ENCODE results near the gene MORC3. TPM values are rescaled to one million over a fixed set of nuclear protein-coding genes. Genes with fewer than 3 reads are reported as not detected.
"Not testable (repeated sequence)": the region's sequence is repeated elsewhere in the genome, so short reads cannot be mapped to it uniquely, and the experiment has no call there.

Gene MORC3
- polyA plus RNA-seq, 1 donor (not counting 4 experiments of a cell fraction or from before 2014, with no cell fraction given), result 38.1 TPM

- TF ChIP-seq EZH2 (IDR thresholded peaks at IDR 0.05; ENCODE audit: low read length) (no peak), CTCF (optimal IDR thresholded peaks at IDR 0.05 in 1 of 3, IDR thresholded peaks at IDR 0.05 in 1 of 3, conservative IDR thresholded peaks at IDR 0.05 in 1 of 3; ENCODE audit: extremely low read depth in 1 of 3, insufficient read depth in 2 of 3, low read length in 3 of 3) (no peak)
- no peak overlapping the region for H2AFZ ChIP-seq (ENCODE audit: control insufficient read depth, low read length)
- no peak for DNase-seq (ENCODE audit: low read depth, low spot score)
- H3K4me1 ChIP-seq (ENCODE audit: control insufficient read depth, extremely low read depth, insufficient read depth, low read length), result peaks cover 10% of the 10 kb centered on the region
- no peak overlapping the region for H3K4me2 ChIP-seq (ENCODE audit: control insufficient read depth, extremely low read depth, insufficient read depth, low read depth, low read length)
- no peaks in the 10 kb centered on the region for H3K27me3 ChIP-seq (ENCODE audit: control insufficient read depth, extremely low read depth, insufficient read depth, low read length)
- no peak overlapping the region for H3K27ac ChIP-seq (ENCODE audit: control insufficient read depth, insufficient read depth, low read length)
- dilution Hi-C loops (cut with MboI; ENCODE audit: extremely low pct_ligation_motif_present, low sequenced_read_pairs), result no loop called here
- H3K9me1 ChIP-seq (ENCODE audit: control insufficient read depth, extremely low read depth, insufficient read depth, low read length), result no peaks in the 10 kb centered on the region
- no peaks in the 10 kb centered on the region for H3K79me2 ChIP-seq (ENCODE audit: control insufficient read depth, insufficient read depth, low read length)
- FAIRE-seq, result no peak
- no peak overlapping the region for H3K9ac ChIP-seq (ENCODE audit: control insufficient read depth, extremely low read depth, insufficient read depth, low read length)
- no peaks in the 10 kb centered on the region for H4K20me1 ChIP-seq (ENCODE audit: control insufficient read depth, extremely low read depth, insufficient read depth, low read length)
- H3K9me3 ChIP-seq (ENCODE audit: control insufficient read depth, low read depth, low read length), result no peaks in the 10 kb centered on the region
- no peaks in the 10 kb centered on the region for H3K36me3 ChIP-seq (ENCODE audit: control insufficient read depth in 2 of 2, extremely low read depth in 1 of 2, insufficient read depth in 2 of 2, low read length in 2 of 2)
- H3K4me3 ChIP-seq (ENCODE audit: control insufficient read depth in 2 of 3, extremely low read depth in 1 of 3, insufficient read depth in 2 of 3, low read depth in 1 of 3, low read length in 3 of 3), result no peak overlapping the region
These were observed 13.0 kb upstream of the MORC3 start for GRCh38 chr21:36306872-36307534.

DNA sequence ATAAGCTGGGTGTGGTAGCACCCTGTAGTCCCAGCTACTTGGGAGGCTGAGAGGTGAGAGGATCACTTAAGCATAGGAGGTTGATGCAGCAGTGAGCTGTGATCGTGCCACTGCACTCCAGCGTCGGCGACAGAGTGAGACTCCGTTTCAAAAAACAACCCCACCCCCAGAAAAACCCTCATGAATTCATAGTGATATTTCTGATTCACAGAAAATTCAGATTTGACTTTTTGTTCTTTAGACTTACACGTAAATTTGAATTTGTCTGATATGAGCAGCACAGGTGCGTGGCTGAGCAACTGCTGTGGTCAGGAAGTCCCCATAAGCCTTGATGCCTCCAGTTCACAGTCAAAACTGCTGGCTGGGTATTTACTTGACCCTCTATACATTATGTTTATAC is 10.0 kb upstream of the MORC3 start:
- Histone ChIP-seq H2AFZ (ENCODE audit: control insufficient read depth, low read length) (no peak overlapping the region), H3K4me1 (ENCODE audit: control insufficient read depth, extremely low read depth, insufficient read depth, low read length) (no peaks in the 10 kb centered on the region), H3K4me3 (ENCODE audit: control insufficient read depth in 2 of 3, extremely low read depth in 1 of 3, insufficient read depth in 2 of 3, low read depth in 1 of 3, low read length in 3 of 3) (no peak overlapping the region), H3K79me2 (ENCODE audit: control insufficient read depth, insufficient read depth, low read length) (no peaks in the 10 kb centered on the region), H3K27ac (ENCODE audit: control insufficient read depth, insufficient read depth, low read length) (no peak overlapping the region), H3K9me3 (ENCODE audit: control insufficient read depth, low read depth, low read length) (no peaks in the 10 kb centered on the region), H3K9ac (ENCODE audit: control insufficient read depth, extremely low read depth, insufficient read depth, low read length) (no peak overlapping the region), H3K36me3 (ENCODE audit: control insufficient read depth in 2 of 2, extremely low read depth in 1 of 2, insufficient read depth in 2 of 2, low read length in 2 of 2) (no peaks in the 10 kb centered on the region), H3K27me3 (ENCODE audit: control insufficient read depth, extremely low read depth, insufficient read depth, low read length) (no peaks in the 10 kb centered on the region), H3K9me1 (ENCODE audit: control insufficient read depth, extremely low read depth, insufficient read depth, low read length) (no peaks in the 10 kb centered on the region), H3K4me2 (ENCODE audit: control insufficient read depth, extremely low read depth, insufficient read depth, low read depth, low read length) (no peak overlapping the region), H4K20me1 (ENCODE audit: control insufficient read depth, extremely low read depth, insufficient read depth, low read length) (no peaks in the 10 kb centered on the region)
- TF ChIP-seq CTCF (optimal IDR thresholded peaks at IDR 0.05 in 1 of 3, IDR thresholded peaks at IDR 0.05 in 1 of 3, conservative IDR thresholded peaks at IDR 0.05 in 1 of 3; ENCODE audit: extremely low read depth in 1 of 3, insufficient read depth in 2 of 3, low read length in 3 of 3) (no peak), EZH2 (IDR thresholded peaks at IDR 0.05; ENCODE audit: low read length) (no peak)
- DNase-seq (ENCODE audit: low read depth, low spot score), result no peak
- no peak for FAIRE-seq
- dilution Hi-C loops (cut with MboI; ENCODE audit: extremely low pct_ligation_motif_present, low sequenced_read_pairs), result no loop called here

DNA sequence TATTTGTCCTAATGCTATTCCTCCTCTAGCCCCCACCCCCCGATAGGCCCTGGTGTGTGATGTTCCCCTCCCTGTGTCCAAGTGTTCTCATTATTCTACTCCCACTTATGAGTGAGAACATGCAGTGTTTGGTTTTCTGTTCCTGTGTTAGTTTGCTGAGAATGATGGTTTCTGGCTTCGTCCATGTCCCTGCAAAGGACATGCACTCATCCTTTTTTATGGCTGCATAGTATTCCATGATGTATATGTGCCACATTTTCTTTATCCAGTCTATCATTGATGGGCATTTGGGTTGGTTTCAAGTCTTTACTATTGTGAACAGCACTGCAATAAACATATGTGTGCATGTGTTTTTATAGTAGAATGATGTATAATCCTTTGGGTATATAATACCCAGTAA is 6.6 kb upstream of the MORC3 start:
- dilution Hi-C loops (cut with MboI; ENCODE audit: extremely low pct_ligation_motif_present, low sequenced_read_pairs); H3K9me1 ChIP-seq (ENCODE audit: control insufficient read depth, extremely low read depth, insufficient read depth, low read length); H3K79me2 ChIP-seq (ENCODE audit: control insufficient read depth, insufficient read depth, low read length); H3K9me3 ChIP-seq (ENCODE audit: control insufficient read depth, low read depth, low read length); H3K9ac ChIP-seq (ENCODE audit: control insufficient read depth, extremely low read depth, insufficient read depth, low read length); FAIRE-seq; H3K36me3 ChIP-seq (ENCODE audit: control insufficient read depth in 2 of 2, extremely low read depth in 1 of 2, insufficient read depth in 2 of 2, low read length in 2 of 2); H3K27ac ChIP-seq (ENCODE audit: control insufficient read depth, insufficient read depth, low read length); DNase-seq (ENCODE audit: low read depth, low spot score); H3K27me3 ChIP-seq (ENCODE audit: control insufficient read depth, extremely low read depth, insufficient read depth, low read length); H3K4me2 ChIP-seq (ENCODE audit: control insufficient read depth, extremely low read depth, insufficient read depth, low read depth, low read length); H4K20me1 ChIP-seq (ENCODE audit: control insufficient read depth, extremely low read depth, insufficient read depth, low read length); H3K4me1 ChIP-seq (ENCODE audit: control insufficient read depth, extremely low read depth, insufficient read depth, low read length); H2AFZ ChIP-seq (ENCODE audit: control insufficient read depth, low read length); H3K4me3 ChIP-seq (ENCODE audit: control insufficient read depth in 2 of 3, extremely low read depth in 1 of 3, insufficient read depth in 2 of 3, low read depth in 1 of 3, low read length in 3 of 3): not testable (repeated sequence)

DNA sequence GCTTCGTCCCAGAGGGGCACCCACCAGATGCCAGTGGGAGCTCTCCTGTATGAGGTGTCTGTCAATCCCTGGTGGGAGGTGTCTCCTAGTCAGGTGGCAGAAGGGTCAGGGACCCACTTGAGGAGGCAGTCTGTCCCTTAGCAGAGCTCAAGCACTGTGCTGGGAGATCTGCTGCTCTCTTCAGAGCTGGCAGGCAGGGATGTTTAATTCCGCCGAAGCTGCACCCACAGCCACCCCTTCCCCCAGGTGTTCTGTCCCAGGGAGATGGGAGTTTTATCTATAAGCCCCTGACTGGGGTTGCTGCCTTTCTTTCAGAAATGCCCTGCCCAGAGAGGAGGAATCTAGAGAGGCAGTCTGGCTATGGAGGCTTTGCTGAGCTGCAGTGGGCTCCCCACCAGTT is 4.0 kb upstream of the MORC3 start:
- H3K36me3 ChIP-seq (ENCODE audit: control insufficient read depth in 2 of 2, extremely low read depth in 1 of 2, insufficient read depth in 2 of 2, low read length in 2 of 2); H3K4me1 ChIP-seq (ENCODE audit: control insufficient read depth, extremely low read depth, insufficient read depth, low read length); DNase-seq (ENCODE audit: low read depth, low spot score); H3K4me2 ChIP-seq (ENCODE audit: control insufficient read depth, extremely low read depth, insufficient read depth, low read depth, low read length); H3K27me3 ChIP-seq (ENCODE audit: control insufficient read depth, extremely low read depth, insufficient read depth, low read length); FAIRE-seq; H3K9me1 ChIP-seq (ENCODE audit: control insufficient read depth, extremely low read depth, insufficient read depth, low read length); H3K9me3 ChIP-seq (ENCODE audit: control insufficient read depth, low read depth, low read length); H3K27ac ChIP-seq (ENCODE audit: control insufficient read depth, insufficient read depth, low read length); H3K9ac ChIP-seq (ENCODE audit: control insufficient read depth, extremely low read depth, insufficient read depth, low read length); H3K4me3 ChIP-seq (ENCODE audit: control insufficient read depth in 2 of 3, extremely low read depth in 1 of 3, insufficient read depth in 2 of 3, low read depth in 1 of 3, low read length in 3 of 3); H2AFZ ChIP-seq (ENCODE audit: control insufficient read depth, low read length); H4K20me1 ChIP-seq (ENCODE audit: control insufficient read depth, extremely low read depth, insufficient read depth, low read length); dilution Hi-C loops (cut with MboI; ENCODE audit: extremely low pct_ligation_motif_present, low sequenced_read_pairs); H3K79me2 ChIP-seq (ENCODE audit: control insufficient read depth, insufficient read depth, low read length): not testable (repeated sequence)

All from keratinocyte (primary cell).